PFSK-1 (cell line): ENCODE data around the gene HMGN4. TPM values are rescaled to one million over a fixed set of nuclear protein-coding genes. Genes with fewer than 3 reads are reported as not detected.

ENCODE experiments used
- FOXP2 ChIP-seq: optimal IDR thresholded peaks from 2 replicates; pipeline ENCODE3; 2011; ENCODE audit warnings: borderline replicate concordance, control low read depth, inconsistent platforms; ENCODE audit not compliant: insufficient read depth; ENCODE audit errors: extremely low read length, extremely low read depth
- POLR2AphosphoS5 ChIP-seq: IDR thresholded peaks from 2 replicates; pipeline ENCODE4 v1.6.1; 2012; ENCODE audit warnings: low read depth, mild to moderate bottlenecking, control low read depth, low read length, moderate library complexity
- REST ChIP-seq, 2 experiments: IDR thresholded peaks; 2 replicates each; pipeline versions ENCODE4 v1.6.1 to v1.8.0; 2011 to 2012; ENCODE audit warnings: low read depth in 2 of 2, low read length in 2 of 2, control low read depth in 1 of 2, inconsistent platforms in 1 of 2, mild to moderate bottlenecking in 1 of 2, moderate library complexity in 1 of 2; ENCODE audit not compliant: insufficient read depth in 1 of 2
- SIN3A ChIP-seq: IDR thresholded peaks from 2 replicates; pipeline ENCODE4 v1.6.1; 2012; ENCODE audit warnings: mild to moderate bottlenecking, low read length, moderate library complexity, borderline replicate concordance; ENCODE audit not compliant: insufficient read depth
- TAF1 ChIP-seq: IDR thresholded peaks from 2 replicates; pipeline ENCODE4 v1.6.1; 2012; ENCODE audit warnings: low read length, control low read depth, borderline replicate concordance; ENCODE audit not compliant: insufficient read depth
- polyA plus RNA-seq: library from polyadenylated mRNA; unstranded; fragments of >200 nt; gene quantifications from one replicate; pipeline ENCODE4 v1.2.1, GENCODE V29; 2012; ENCODE audit warnings: low read depth, missing spikeins; ENCODE audit not compliant: insufficient read length

The HMGN4 gene
- polyA plus RNA-seq = 50.1 TPM

- TF ChIP-seq FOXP2 (no peak), POLR2AphosphoS5 (peak; percentile 60), REST (IDR thresholded peaks at IDR 0.05; ENCODE audit: insufficient read depth in 1 of 2, low read depth in 2 of 2, low read length in 2 of 2) (no peak), SIN3A (peak; percentile 57; the same call in 1 of the 2 replicates), TAF1 (no peak)
These were observed at the start of gene HMGN4 for GRCh38 chr6:26537846-26538571. TSS of gene HMGN4 (plus strand) at chr6:26538366. CDS start at chr6:26545207, 6,841 bp downstream.

GRCh38 chr6:26489996-26490964, 47.9 kb upstream of the HMGN4 start:
- TF ChIP-seq POLR2AphosphoS5 (no peak), REST (IDR thresholded peaks at IDR 0.05; ENCODE audit: insufficient read depth in 1 of 2, low read depth in 2 of 2, low read length in 2 of 2) (no peak), TAF1 (no peak), SIN3A (no peak), FOXP2 (no peak)

- TF ChIP-seq FOXP2 (no peak), TAF1 (no peak), POLR2AphosphoS5 (no peak), REST (IDR thresholded peaks at IDR 0.05; ENCODE audit: insufficient read depth in 1 of 2, low read depth in 2 of 2, low read length in 2 of 2) (no peak), SIN3A (no peak)
These were observed 46.6 kb upstream of the HMGN4 start for GRCh38 chr6:26491604-26492003.

- TF ChIP-seq TAF1 = no peak
- no peak for TF ChIP-seq REST (IDR thresholded peaks at IDR 0.05; ENCODE audit: insufficient read depth in 1 of 2, low read depth in 2 of 2, low read length in 2 of 2)
- TF ChIP-seq POLR2AphosphoS5 = no peak
- no peak for TF ChIP-seq SIN3A
These were observed 44.9 kb upstream of the HMGN4 start for GRCh38 chr6:26493258-26493657.
